HG03460 (cell line): Measurements from ENCODE around the gene UCK2.

Experiments used
- ATAC-seq: cut with Tn5 transposase; IDR thresholded peaks from one replicate; pipeline ENCODE4 v1.9.1; 2021; ENCODE audit not compliant: unreplicated experiment

The UCK2 gene

GRCh38 chr1:165833358-165833757, 5.9 kb downstream of the UCK2 start:
- no peak for ATAC-seq

GRCh38 chr1:165834229-165834628, 6.8 kb downstream of the UCK2 start:
- no peak for ATAC-seq

- no peak for ATAC-seq
These were observed 7.5 kb downstream of the UCK2 start for GRCh38 chr1:165834881-165835280.

- no peak for ATAC-seq
These were observed 9.5 kb downstream of the UCK2 start for GRCh38 chr1:165836664-165837482.

- no peak for ATAC-seq
These were observed 10.5 kb downstream of the UCK2 start for GRCh38 chr1:165837838-165838364.

GRCh38 chr1:165840423-165840822, 13.0 kb downstream of the UCK2 start:
- no peak for ATAC-seq

GRCh38 chr1:165841582-165842017, 14.2 kb downstream of the UCK2 start:
- peak; percentile 24 for ATAC-seq

GRCh38 chr1:165842023-165842670, 14.7 kb downstream of the UCK2 start:
- ATAC-seq = peak; percentile 38

GRCh38 chr1:165842671-165843129, 15.3 kb downstream of the UCK2 start:
- peak; percentile 57 for ATAC-seq

- ATAC-seq = no peak
These were observed 15.9 kb downstream of the UCK2 start for GRCh38 chr1:165843304-165843703.

GRCh38 chr1:165844114-165844798, 16.8 kb downstream of the UCK2 start:
- ATAC-seq = no peak

GRCh38 chr1:165844933-165845332, 17.5 kb downstream of the UCK2 start:
- no peak for ATAC-seq

- no peak for ATAC-seq
These were observed 18.2 kb downstream of the UCK2 start for GRCh38 chr1:165845569-165845968.

- no peak for ATAC-seq
These were observed 18.8 kb downstream of the UCK2 start for GRCh38 chr1:165845992-165846748.

GRCh38 chr1:165847486-165847885, 20.1 kb downstream of the UCK2 start:
- ATAC-seq = no peak

- ATAC-seq = no peak
These were observed 22.1 kb downstream of the UCK2 start for GRCh38 chr1:165849353-165850133.

- peak; percentile 75 for ATAC-seq
These were observed 23.7 kb downstream of the UCK2 start for GRCh38 chr1:165851034-165851658.

GRCh38 chr1:165852871-165853270, 25.5 kb downstream of the UCK2 start:
- no peak for ATAC-seq

- ATAC-seq = no peak
These were observed 26.2 kb downstream of the UCK2 start for GRCh38 chr1:165853528-165854075.
